Activated T-helper 1 cell treated with anti-CD3 and anti-CD28 coated beads, Interleukin-12 subunit alpha, Interleukin-12 subunit beta, Interleukin-2, Interleukin-4 antibody, amounts not matched to agents 30 ng/mL and 10 ng/mL and 1 ng/mL, durations not matched to agents 14 hours and 24 hours and 36 hours (primary cell): ENCODE measurements around the gene LMNTD2. TPM values are rescaled to one million over a fixed set of nuclear protein-coding genes. Genes with fewer than 3 reads are reported as not detected.

ENCODE experiments used
- DNase-seq: peaks from one replicate; pipeline ENCODE4 v3.0.0; 2021; ENCODE audit warnings: low spot score
- H3K27ac Mint-ChIP-seq: one replicate; pipeline ENCODE4 v1.8.0; 2021; ENCODE audit warnings: mild to moderate bottlenecking, mixed read lengths
- H3K27me3 Mint-ChIP-seq: one replicate; pipeline ENCODE4 v1.8.0; 2022; ENCODE audit warnings: mild to moderate bottlenecking, moderate library complexity, mixed read lengths; ENCODE audit not compliant: insufficient read depth
- H3K36me3 Mint-ChIP-seq: one replicate; pipeline ENCODE4 v1.8.0; 2021; ENCODE audit warnings: low read depth, mixed read lengths
- H3K4me1 Mint-ChIP-seq: one replicate; pipeline ENCODE4 v1.8.0; 2021; ENCODE audit warnings: low read depth, mixed read lengths
- H3K4me3 Mint-ChIP-seq: one replicate; pipeline ENCODE4 v1.8.0; 2021; ENCODE audit warnings: mild to moderate bottlenecking, moderate library complexity, mixed read lengths
- H3K9me3 Mint-ChIP-seq: one replicate; pipeline ENCODE4 v1.8.0; 2021; ENCODE audit warnings: mixed read lengths
- intact Hi-C: fragments of 100-400 bp; cut with micrococcal nuclease; formaldehyde crosslinking; loops from one replicate; pipeline ENCODE4 v1.15.1; 2024
- total RNA-seq: library from RNA; stranded (reverse); gene quantifications from 2 replicates; pipeline ENCODE4 v1.2.3, GENCODE V29; 2022

LMNTD2 gene
- total RNA-seq, 1 donor from 2014 or later = 0.47 TPM

GRCh38 chr11:559020-559620 is 1.4 kb downstream of the LMNTD2 start:
- Mint-ChIP-seq H3K4me1 (peaks cover 11% of the 10 kb centered on the region), H3K27me3 (peaks cover 10% of the 10 kb centered on the region), H3K27ac (no peak overlapping the region), H3K36me3 (peaks cover 4% of the 10 kb centered on the region), H3K4me3 (no peak overlapping the region), H3K9me3 (no peaks in the 10 kb centered on the region)
- no peak for DNase-seq
- intact Hi-C loops = no loop called here

- no peak for DNase-seq
- Mint-ChIP-seq H3K4me1 (peaks cover 7% of the 10 kb centered on the region), H3K36me3 (peaks cover 2% of the 10 kb centered on the region), H3K27ac (no peak overlapping the region), H3K27me3 (peaks cover 10% of the 10 kb centered on the region), H3K9me3 (no peaks in the 10 kb centered on the region), H3K4me3 (no peak overlapping the region)
- intact Hi-C loops = no loop called here
Observed at GRCh38 chr11:558503-558902, 2.0 kb downstream of the LMNTD2 start.

- Mint-ChIP-seq H3K9me3 (no peaks in the 10 kb centered on the region), H3K4me1 (peaks cover 6% of the 10 kb centered on the region), H3K27me3 (peaks cover 10% of the 10 kb centered on the region), H3K4me3 (peak overlapping the region; percentile 37), H3K36me3 (peaks cover 2% of the 10 kb centered on the region), H3K27ac (no peak overlapping the region)
- no peak for DNase-seq
- intact Hi-C loops = no loop called here
Observed at GRCh38 chr11:557328-558132, 3.0 kb downstream of the LMNTD2 start.

- H3K9me3 Mint-ChIP-seq = no peaks in the 10 kb centered on the region
- peaks cover 10% of the 10 kb centered on the region for H3K27me3 Mint-ChIP-seq
- DNase-seq = no peak
- intact Hi-C loops = no loop called here
- H3K4me3 Mint-ChIP-seq = peak overlapping the region; percentile 11
- H3K27ac Mint-ChIP-seq = no peak overlapping the region
- peaks cover 2% of the 10 kb centered on the region for H3K36me3 Mint-ChIP-seq
- H3K4me1 Mint-ChIP-seq = peaks cover 6% of the 10 kb centered on the region
Observed at GRCh38 chr11:556662-557256, 3.8 kb downstream of the LMNTD2 start.

- Mint-ChIP-seq H3K4me3 (peak overlapping the region; percentile 11), H3K4me1 (peaks cover 6% of the 10 kb centered on the region), H3K36me3 (no peaks in the 10 kb centered on the region), H3K9me3 (no peaks in the 10 kb centered on the region), H3K27me3 (peaks cover 10% of the 10 kb centered on the region), H3K27ac (no peak overlapping the region)
- no peak for DNase-seq
- intact Hi-C loops = loop anchor here (1.0 kb wide), 3 partner anchors 19 to 167 kb away; partner anchors contain the start of genes LRRC56 and PHRF1
Observed at GRCh38 chr11:555780-556661, 4.5 kb downstream of the LMNTD2 start.

- peaks cover 6% of the 10 kb centered on the region for H3K4me1 Mint-ChIP-seq
- no peak overlapping the region for H3K4me3 Mint-ChIP-seq
- peaks cover 10% of the 10 kb centered on the region for H3K27me3 Mint-ChIP-seq
- no peak for DNase-seq
- intact Hi-C loops = loop anchor here (1.0 kb wide), 3 partner anchors 18 to 168 kb away; partner anchors contain the start of genes LRRC56 and PHRF1
- H3K36me3 Mint-ChIP-seq = no peaks in the 10 kb centered on the region
- H3K27ac Mint-ChIP-seq = no peak overlapping the region
- H3K9me3 Mint-ChIP-seq = no peaks in the 10 kb centered on the region
Observed at GRCh38 chr11:555227-555779, 5.2 kb downstream of the LMNTD2 start.

- H3K27me3 Mint-ChIP-seq = peaks cover 10% of the 10 kb centered on the region
- peaks cover under 1% of the 10 kb centered on the region for H3K4me1 Mint-ChIP-seq
- intact Hi-C loops = loop anchor here (1.0 kb wide), 4 partner anchors 17 to 169 kb away; partner anchors contain the start of genes LRRC56 and PHRF1
- H3K9me3 Mint-ChIP-seq = no peaks in the 10 kb centered on the region
- no peak overlapping the region for H3K4me3 Mint-ChIP-seq
- no peak overlapping the region for H3K27ac Mint-ChIP-seq
- DNase-seq = peak; percentile 71
- H3K36me3 Mint-ChIP-seq = no peaks in the 10 kb centered on the region
Observed at GRCh38 chr11:554428-555226, 5.9 kb downstream of the LMNTD2 start.

GRCh38 chr11:553988-554340 is 6.6 kb downstream of the LMNTD2 start:
- no peak overlapping the region for H3K27ac Mint-ChIP-seq
- no peak for DNase-seq
- intact Hi-C loops = loop anchor here (1.0 kb wide), 1 partner anchor 48 kb away; no protein-coding TSS in a partner anchor
- no peaks in the 10 kb centered on the region for H3K4me1 Mint-ChIP-seq
- H3K27me3 Mint-ChIP-seq = peaks cover 11% of the 10 kb centered on the region
- H3K4me3 Mint-ChIP-seq = no peak overlapping the region
- H3K36me3 Mint-ChIP-seq = no peaks in the 10 kb centered on the region
- H3K9me3 Mint-ChIP-seq = no peaks in the 10 kb centered on the region

- Mint-ChIP-seq H3K36me3 (no peaks in the 10 kb centered on the region), H3K27ac (no peak overlapping the region), H3K27me3 (peaks cover 13% of the 10 kb centered on the region), H3K4me3 (no peak overlapping the region), H3K9me3 (no peaks in the 10 kb centered on the region), H3K4me1 (no peaks in the 10 kb centered on the region)
- DNase-seq = no peak
- intact Hi-C loops = no loop called here
Observed at GRCh38 chr11:553083-553987, 7.2 kb downstream of the LMNTD2 start.

GRCh38 chr11:551596-551995 is 8.9 kb downstream of the LMNTD2 start:
- no peaks in the 10 kb centered on the region for H3K4me1 Mint-ChIP-seq
- no peaks in the 10 kb centered on the region for H3K9me3 Mint-ChIP-seq
- peaks cover 6% of the 10 kb centered on the region for H3K27me3 Mint-ChIP-seq
- intact Hi-C loops = no loop called here
- DNase-seq = no peak
- no peak overlapping the region for H3K4me3 Mint-ChIP-seq
- H3K36me3 Mint-ChIP-seq = no peaks in the 10 kb centered on the region
- H3K27ac Mint-ChIP-seq = no peak overlapping the region

GRCh38 chr11:551131-551530 is 9.4 kb downstream of the LMNTD2 start:
- Mint-ChIP-seq H3K27ac (no peak overlapping the region), H3K36me3 (no peaks in the 10 kb centered on the region), H3K4me1 (no peaks in the 10 kb centered on the region), H3K27me3 (peaks cover 3% of the 10 kb centered on the region), H3K4me3 (no peak overlapping the region), H3K9me3 (no peaks in the 10 kb centered on the region)
- intact Hi-C loops = no loop called here
- DNase-seq = no peak
